Uterus (tissue), 4 donors: ENCODE data around the gene PPARGC1A. TPM values are rescaled to one million over a fixed set of nuclear protein-coding genes. Genes with fewer than 3 reads are reported as not detected.

Experiments used
- DNase-seq, 2 donors: peaks; one replicate each; pipeline ENCODE4 v3.0.0-alpha.2; 2019 to 2020
- H3K27ac ChIP-seq, 2 donors: fragments of 200-600 bp; sonication (generic); 1 replicate in 1 of 2; 2 replicates in 1 of 2; pipeline ENCODE4 v1.5.1; 2016 to 2018
- H3K27me3 ChIP-seq, 2 donors: fragments of 200-600 bp; sonication (generic); one replicate each; pipeline ENCODE4 v1.5.1; 2018 to 2019; ENCODE audit warnings: control low read depth in 1 of 2
- H3K36me3 ChIP-seq, 2 donors: fragments of 200-600 bp; sonication (generic); one replicate each; pipeline ENCODE4 v1.5.1; 2019; ENCODE audit warnings: control low read depth in 1 of 2
- H3K4me1 ChIP-seq, 2 donors: fragments of 200-600 bp; sonication (generic); one replicate each; pipeline ENCODE4 v1.5.1; 2018 to 2019; ENCODE audit warnings: control low read depth in 1 of 2
- H3K4me3 ChIP-seq, 2 donors: fragments of 200-600 bp; sonication (generic); 1 replicate in 1 of 2; 2 replicates in 1 of 2; pipeline ENCODE4 v1.5.1; 2018 to 2019; ENCODE audit warnings: mild to moderate bottlenecking in 1 of 2
- H3K9me3 ChIP-seq, 2 donors: fragments of 200-600 bp; sonication (generic); one replicate each; pipeline ENCODE4 v1.5.1; 2019; ENCODE audit warnings: control low read depth in 1 of 2
- POLR2A ChIP-seq, 2 donors: fragments of 450-650 bp; IDR thresholded peaks; one replicate each; pipeline ENCODE4 v1.6.1; 2016; ENCODE audit warnings: antibody characterized with exemption in 2 of 2, mild to moderate bottlenecking in 1 of 2, moderate library complexity in 1 of 2
- intact Hi-C: fragments of 100-400 bp; cut with DNase I; formaldehyde crosslinking; loops from one replicate; pipeline ENCODE4 v1.15.1; 2023; ENCODE audit warnings: low total_unique reads
- total RNA-seq, 4 donors: library from RNA; depleted of rRNA in 3 of 4; stranded (reverse); fragments of >200 nt in 3 of 4; gene quantifications; one replicate each; pipeline versions ENCODE4 v1.1.0 to v1.2.4, GENCODE V29; 2014 to 2023
- TF ChIP-seq, protein P1 (sequence below), 4 experiments: fragments of 200-600 bp in 2 of 4; fragments of 450-650 bp in 2 of 4; sonication (generic) in 2 of 4; IDR thresholded peaks; one replicate each; pipeline ENCODE4 v1.5.1; 2016 to 2019; ENCODE audit warnings: antibody characterized with exemption in 4 of 4, mild to moderate bottlenecking in 2 of 4, moderate library complexity in 1 of 4
- donor health status: DM: yes; HTN: yes; CAD: no.

The PPARGC1A gene
- total RNA-seq, 4 donors from 2014 or later = 1.5 to 6.0 (median 3.2) TPM

DNA sequence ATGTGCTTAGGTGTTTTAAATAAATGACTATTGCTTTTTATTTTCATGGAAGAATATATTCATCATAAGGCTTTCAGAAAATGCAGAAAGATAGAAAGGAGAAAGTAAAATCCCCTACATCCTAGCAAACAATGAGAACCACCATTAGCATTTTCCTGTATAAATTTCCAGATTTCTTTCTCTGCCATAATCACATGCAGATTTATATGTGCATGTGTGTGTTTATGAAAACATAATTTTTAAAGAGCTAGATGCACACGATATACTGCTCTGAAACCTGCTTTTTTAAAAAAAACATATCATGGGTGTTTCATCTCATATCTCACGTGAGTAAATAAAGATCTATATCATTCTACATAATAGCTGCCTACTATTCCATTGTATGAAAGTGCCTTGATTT lies 26.4 kb upstream of the PPARGC1A start:
- no peaks in the 10 kb centered on the region for H3K36me3 ChIP-seq
- H3K27ac ChIP-seq = no peak overlapping the region
- H3K27me3 ChIP-seq = no peaks in the 10 kb centered on the region
- no peak overlapping the region for H3K4me3 ChIP-seq
- H3K9me3 ChIP-seq = no peaks in the 10 kb centered on the region
- H3K4me1 ChIP-seq = no peaks in the 10 kb centered on the region
- intact Hi-C loops = no loop called here
- TF ChIP-seq, protein P1, sequence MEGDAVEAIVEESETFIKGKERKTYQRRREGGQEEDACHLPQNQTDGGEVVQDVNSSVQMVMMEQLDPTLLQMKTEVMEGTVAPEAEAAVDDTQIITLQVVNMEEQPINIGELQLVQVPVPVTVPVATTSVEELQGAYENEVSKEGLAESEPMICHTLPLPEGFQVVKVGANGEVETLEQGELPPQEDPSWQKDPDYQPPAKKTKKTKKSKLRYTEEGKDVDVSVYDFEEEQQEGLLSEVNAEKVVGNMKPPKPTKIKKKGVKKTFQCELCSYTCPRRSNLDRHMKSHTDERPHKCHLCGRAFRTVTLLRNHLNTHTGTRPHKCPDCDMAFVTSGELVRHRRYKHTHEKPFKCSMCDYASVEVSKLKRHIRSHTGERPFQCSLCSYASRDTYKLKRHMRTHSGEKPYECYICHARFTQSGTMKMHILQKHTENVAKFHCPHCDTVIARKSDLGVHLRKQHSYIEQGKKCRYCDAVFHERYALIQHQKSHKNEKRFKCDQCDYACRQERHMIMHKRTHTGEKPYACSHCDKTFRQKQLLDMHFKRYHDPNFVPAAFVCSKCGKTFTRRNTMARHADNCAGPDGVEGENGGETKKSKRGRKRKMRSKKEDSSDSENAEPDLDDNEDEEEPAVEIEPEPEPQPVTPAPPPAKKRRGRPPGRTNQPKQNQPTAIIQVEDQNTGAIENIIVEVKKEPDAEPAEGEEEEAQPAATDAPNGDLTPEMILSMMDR (IDR thresholded peaks at IDR 0.05) = no peak
- no peak for TF ChIP-seq POLR2A (IDR thresholded peaks at IDR 0.05)
- no peak for DNase-seq

DNA sequence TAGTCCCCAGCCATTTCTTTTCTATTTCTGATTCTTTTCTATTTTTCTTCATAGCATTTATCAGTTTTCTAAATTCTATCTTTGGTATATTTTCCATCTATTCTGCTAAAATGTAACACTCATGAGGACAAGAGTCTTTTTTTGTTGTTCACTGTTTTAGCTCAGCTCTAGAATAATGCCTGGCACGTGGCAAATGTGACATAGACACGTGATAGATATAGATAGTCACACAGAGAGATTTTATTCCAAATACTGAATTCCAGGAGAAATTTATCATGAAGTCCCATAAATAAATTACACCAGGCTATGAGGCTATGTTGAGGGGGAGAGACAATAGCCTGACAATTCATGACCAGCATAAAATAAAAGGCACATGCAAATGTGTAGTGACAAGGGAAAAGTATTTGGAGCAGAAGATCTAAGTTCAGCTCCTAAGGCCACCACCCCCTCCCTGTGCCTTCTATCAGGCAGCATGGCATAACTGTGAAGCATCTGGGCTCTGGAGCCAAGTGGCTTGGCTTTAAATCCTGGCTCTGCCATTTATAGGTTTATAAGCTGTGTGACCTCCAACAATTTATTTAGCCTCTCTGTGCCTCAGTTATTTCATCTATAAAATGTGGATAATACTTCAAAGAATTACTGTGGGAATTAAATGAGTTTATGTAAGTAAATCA lies 25.7 kb upstream of the PPARGC1A start:
- Histone ChIP-seq H3K36me3 (no peaks in the 10 kb centered on the region), H3K27ac (no peak overlapping the region), H3K4me3 (no peak overlapping the region), H3K4me1 (no peaks in the 10 kb centered on the region), H3K27me3 (no peaks in the 10 kb centered on the region), H3K9me3 (no peaks in the 10 kb centered on the region)
- intact Hi-C loops = no loop called here
- TF ChIP-seq POLR2A (IDR thresholded peaks at IDR 0.05) = no peak
- TF ChIP-seq, protein P1 (IDR thresholded peaks at IDR 0.05) = no peak
- DNase-seq = no peak

DNA sequence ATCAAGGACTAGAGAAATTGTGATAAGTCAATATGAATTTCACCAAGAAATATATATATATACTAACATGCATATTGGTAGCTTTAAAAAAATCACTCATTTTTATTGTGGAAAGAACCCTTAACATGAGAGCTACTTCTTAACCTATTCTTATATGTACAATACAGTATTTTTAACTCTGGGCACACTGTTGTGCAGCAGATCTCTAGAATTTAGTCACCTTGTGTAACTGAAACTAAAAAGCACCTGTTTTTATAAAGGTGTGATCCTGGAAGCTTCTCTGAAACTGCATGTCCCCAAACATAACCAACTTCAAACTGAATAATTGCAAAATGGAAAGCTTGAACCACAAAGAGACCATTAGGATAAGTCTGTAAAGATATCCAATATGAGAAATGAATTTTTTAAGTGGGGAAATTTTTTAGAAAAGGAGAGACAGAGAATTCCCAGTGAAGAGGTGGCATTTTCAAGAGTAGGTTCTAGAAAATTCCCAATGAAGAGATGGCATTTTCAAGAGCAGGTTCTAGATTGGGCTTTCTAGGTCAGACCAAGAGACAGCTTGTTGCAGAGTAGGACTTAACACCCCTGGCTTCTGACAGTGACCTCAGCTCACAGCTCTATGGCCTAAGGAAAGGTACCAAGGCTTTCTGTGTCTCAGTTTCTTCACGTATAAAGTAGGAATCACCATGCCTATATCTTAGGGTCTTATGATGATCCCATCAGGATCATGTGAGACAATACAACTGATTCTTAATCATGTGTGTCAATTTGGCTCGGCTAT lies 22.0 kb upstream of the PPARGC1A start:
- no peaks in the 10 kb centered on the region for H3K4me1 ChIP-seq
- no peak overlapping the region for H3K4me3 ChIP-seq
- no peaks in the 10 kb centered on the region for H3K27me3 ChIP-seq
- intact Hi-C loops = no loop called here
- no peak overlapping the region for H3K27ac ChIP-seq
- no peaks in the 10 kb centered on the region for H3K36me3 ChIP-seq
- TF ChIP-seq, protein P1 (IDR thresholded peaks at IDR 0.05) = no peak
- DNase-seq = no peak
- H3K9me3 ChIP-seq = no peaks in the 10 kb centered on the region

DNA sequence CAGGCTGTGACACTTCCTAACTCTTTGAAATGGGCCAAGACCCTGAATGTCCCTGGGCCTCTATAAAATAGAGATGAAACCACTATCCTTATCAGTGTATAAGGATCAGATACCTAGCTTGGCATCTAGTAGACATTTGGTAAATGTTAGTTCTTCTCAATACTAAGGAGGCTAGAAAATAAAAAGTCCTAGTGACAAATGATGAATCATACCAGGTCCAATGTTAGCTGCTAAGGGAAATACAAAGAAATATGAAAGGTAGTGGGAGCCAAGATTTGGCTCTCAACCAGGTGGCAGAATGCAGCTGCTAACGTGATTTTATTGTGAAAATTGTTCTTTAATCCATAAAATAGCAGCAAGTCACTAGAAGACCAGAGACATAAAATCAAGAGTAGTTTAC lies 19.8 kb upstream of the PPARGC1A start:
- intact Hi-C loops = no loop called here
- no peak for DNase-seq
- TF ChIP-seq POLR2A (IDR thresholded peaks at IDR 0.05) = no peak
- TF ChIP-seq, protein P1 (IDR thresholded peaks at IDR 0.05) = no peak
- Histone ChIP-seq H3K27ac (no peak overlapping the region), H3K4me1 (no peaks in the 10 kb centered on the region), H3K36me3 (no peaks in the 10 kb centered on the region), H3K9me3 (no peaks in the 10 kb centered on the region), H3K4me3 (no peak overlapping the region), H3K27me3 (no peaks in the 10 kb centered on the region)

DNA sequence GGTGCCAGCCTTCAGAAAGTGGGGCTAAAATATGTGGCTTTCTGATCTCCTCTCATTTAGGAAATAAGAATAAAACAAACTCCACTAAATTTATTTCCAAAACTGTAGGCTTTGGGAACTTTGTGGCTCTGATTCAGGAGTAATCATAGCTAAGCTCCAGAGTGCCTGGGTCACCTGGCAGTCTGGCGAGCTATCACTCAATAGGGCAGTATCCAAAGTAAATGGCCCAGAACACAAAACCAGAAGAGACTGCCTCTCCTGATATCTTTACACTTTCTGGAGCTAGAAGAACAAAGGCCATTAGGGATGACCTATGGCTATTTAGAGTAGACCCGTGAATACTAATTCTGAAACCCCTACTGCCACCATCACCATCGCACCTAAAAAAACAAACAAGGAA lies 17.0 kb upstream of the PPARGC1A start:
- DNase-seq = no peak
- H3K4me1 ChIP-seq = no peaks in the 10 kb centered on the region
- TF ChIP-seq, protein P1 (IDR thresholded peaks at IDR 0.05) = no peak
- no peak for TF ChIP-seq POLR2A (IDR thresholded peaks at IDR 0.05)
- intact Hi-C loops = no loop called here
- H3K9me3 ChIP-seq = no peaks in the 10 kb centered on the region
- H3K36me3 ChIP-seq = no peaks in the 10 kb centered on the region
- H3K27me3 ChIP-seq = no peaks in the 10 kb centered on the region
- H3K27ac ChIP-seq = no peak overlapping the region
- no peak overlapping the region for H3K4me3 ChIP-seq
